ENCODE measurements around the gene ANAPC2.

Gene ANAPC2

GRCh38 chr9:137187386-137187785 is 974 bp downstream of the ANAPC2 start:
- Histone ChIP-seq H3K27me3 (replicated peaks) (no peaks in the 10 kb centered on the region), H3K27ac (no peak overlapping the region), H3K36me3 (replicated peaks) (peaks cover 29% of the 10 kb centered on the region), H3K4me3 (ENCODE audit: low read depth, low read length) (peak overlapping the region; percentile 86)
- TF ChIP-seq CTCF (IDR thresholded peaks at IDR 0.05; ENCODE audit: low read depth, low read length, missing control alignments), result no peak
- DNase-seq, result no peak
- in situ Hi-C loops (cut with HindIII; ENCODE audit: low pct_ligation_motif_present, low sequenced_read_pairs), result no loop called here

- no peaks in the 10 kb centered on the region for H3K27me3 ChIP-seq (replicated peaks)
- TF ChIP-seq CTCF (IDR thresholded peaks at IDR 0.05; ENCODE audit: low read depth, low read length, missing control alignments), result no peak
- no peak for DNase-seq
- no peak overlapping the region for H3K4me3 ChIP-seq (ENCODE audit: low read depth, low read length)
- H3K27ac ChIP-seq, result no peak overlapping the region
- H3K36me3 ChIP-seq (replicated peaks), result peaks cover 26% of the 10 kb centered on the region
- in situ Hi-C loops (cut with HindIII; ENCODE audit: low pct_ligation_motif_present, low sequenced_read_pairs), result no loop called here
These were observed 2.0 kb downstream of the ANAPC2 start for GRCh38 chr9:137186385-137186784.

GRCh38 chr9:137185921-137186320 is 2.4 kb downstream of the ANAPC2 start:
- Histone ChIP-seq H3K4me3 (ENCODE audit: low read depth, low read length) (no peak overlapping the region), H3K27ac (no peak overlapping the region), H3K36me3 (replicated peaks) (peaks cover 28% of the 10 kb centered on the region), H3K27me3 (replicated peaks) (no peaks in the 10 kb centered on the region)
- in situ Hi-C loops (cut with HindIII; ENCODE audit: low pct_ligation_motif_present, low sequenced_read_pairs), result no loop called here
- no peak for DNase-seq
- no peak for TF ChIP-seq CTCF (IDR thresholded peaks at IDR 0.05; ENCODE audit: low read depth, low read length, missing control alignments)

- Histone ChIP-seq H3K4me3 (ENCODE audit: low read depth, low read length) (no peak overlapping the region), H3K27me3 (replicated peaks) (no peaks in the 10 kb centered on the region), H3K27ac (no peak overlapping the region), H3K36me3 (replicated peaks) (peaks cover 32% of the 10 kb centered on the region)
- TF ChIP-seq CTCF (IDR thresholded peaks at IDR 0.05; ENCODE audit: low read depth, low read length, missing control alignments), result no peak
- no peak for DNase-seq
- in situ Hi-C loops (cut with HindIII; ENCODE audit: low pct_ligation_motif_present, low sequenced_read_pairs), result no loop called here
These were observed 3.3 kb downstream of the ANAPC2 start for GRCh38 chr9:137184881-137185660.

- no peak overlapping the region for H3K27ac ChIP-seq
- H3K4me3 ChIP-seq (ENCODE audit: low read depth, low read length), result no peak overlapping the region
- DNase-seq, result no peak
- TF ChIP-seq CTCF (IDR thresholded peaks at IDR 0.05; ENCODE audit: low read depth, low read length, missing control alignments), result no peak
- H3K36me3 ChIP-seq (replicated peaks), result peaks cover 37% of the 10 kb centered on the region
- H3K27me3 ChIP-seq (replicated peaks), result no peaks in the 10 kb centered on the region
- in situ Hi-C loops (cut with HindIII; ENCODE audit: low pct_ligation_motif_present, low sequenced_read_pairs), result no loop called here
These were observed 4.3 kb downstream of the ANAPC2 start for GRCh38 chr9:137183980-137184595.

Measured in brain microvascular endothelial cell (primary cell).